ENCODE results near the gene ZNF354C. TPM values are rescaled to one million over a fixed set of nuclear protein-coding genes. Genes with fewer than 3 reads are reported as not detected.

The ZNF354C gene
- total RNA-seq, 1 donor from 2014 or later: 4.1 TPM

DNA sequence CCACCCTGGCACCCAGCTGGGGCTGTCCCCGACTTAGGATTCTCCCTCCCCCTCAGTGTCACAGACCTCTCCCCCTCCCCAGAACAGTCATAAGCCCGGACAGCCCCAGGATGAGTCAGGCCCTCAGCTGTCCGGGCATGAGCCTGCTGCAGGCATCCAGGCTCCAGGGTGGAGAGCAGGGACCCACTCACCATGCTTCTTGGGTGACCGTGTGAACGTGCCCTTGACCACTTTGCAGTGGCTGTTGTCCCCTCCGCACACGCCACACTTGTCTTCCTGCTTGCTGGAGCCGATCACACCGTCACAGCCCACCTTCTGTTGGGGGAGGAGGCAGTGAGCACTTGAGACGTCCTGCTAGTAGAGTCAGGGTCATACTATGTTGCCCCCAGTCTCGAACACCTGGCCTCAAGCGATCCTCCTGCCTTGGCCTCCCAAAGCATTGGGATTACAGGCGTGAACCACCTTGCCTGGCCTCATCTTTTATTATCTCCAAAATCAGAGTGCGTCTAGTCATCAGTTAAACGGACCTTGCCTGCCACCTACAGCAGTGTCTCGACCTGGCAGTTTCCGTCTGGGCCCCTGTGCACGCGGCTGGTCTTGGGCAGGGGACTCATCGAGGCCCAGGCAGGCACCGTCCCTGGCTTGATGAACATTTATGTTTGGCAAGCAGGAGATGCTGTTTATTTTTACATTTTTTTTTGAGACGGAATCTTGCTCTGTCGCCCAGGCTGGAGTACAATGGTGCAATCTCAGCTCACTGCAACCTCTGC lies 72.6 kb downstream of the ZNF354C start:
- Mint-ChIP-seq H3K4me3 (ENCODE audit: unreplicated experiment) (no peak overlapping the region), H3K4me1 (ENCODE audit: low read depth, unreplicated experiment) (peaks cover 3% of the 10 kb centered on the region), H3K36me3 (ENCODE audit: low read depth, unreplicated experiment) (peaks cover 17% of the 10 kb centered on the region), H3K27me3 (ENCODE audit: low read depth, unreplicated experiment) (no peaks in the 10 kb centered on the region), H3K27ac (ENCODE audit: unreplicated experiment) (no peak overlapping the region), H3K9me3 (ENCODE audit: unreplicated experiment) (peaks cover 4% of the 10 kb centered on the region)
- TF ChIP-seq EZH2 (IDR thresholded peaks at IDR 0.05; ENCODE audit: insufficient read depth, low read length): no peak
- TF ChIP-seq, protein P1, sequence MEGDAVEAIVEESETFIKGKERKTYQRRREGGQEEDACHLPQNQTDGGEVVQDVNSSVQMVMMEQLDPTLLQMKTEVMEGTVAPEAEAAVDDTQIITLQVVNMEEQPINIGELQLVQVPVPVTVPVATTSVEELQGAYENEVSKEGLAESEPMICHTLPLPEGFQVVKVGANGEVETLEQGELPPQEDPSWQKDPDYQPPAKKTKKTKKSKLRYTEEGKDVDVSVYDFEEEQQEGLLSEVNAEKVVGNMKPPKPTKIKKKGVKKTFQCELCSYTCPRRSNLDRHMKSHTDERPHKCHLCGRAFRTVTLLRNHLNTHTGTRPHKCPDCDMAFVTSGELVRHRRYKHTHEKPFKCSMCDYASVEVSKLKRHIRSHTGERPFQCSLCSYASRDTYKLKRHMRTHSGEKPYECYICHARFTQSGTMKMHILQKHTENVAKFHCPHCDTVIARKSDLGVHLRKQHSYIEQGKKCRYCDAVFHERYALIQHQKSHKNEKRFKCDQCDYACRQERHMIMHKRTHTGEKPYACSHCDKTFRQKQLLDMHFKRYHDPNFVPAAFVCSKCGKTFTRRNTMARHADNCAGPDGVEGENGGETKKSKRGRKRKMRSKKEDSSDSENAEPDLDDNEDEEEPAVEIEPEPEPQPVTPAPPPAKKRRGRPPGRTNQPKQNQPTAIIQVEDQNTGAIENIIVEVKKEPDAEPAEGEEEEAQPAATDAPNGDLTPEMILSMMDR (IDR thresholded peaks at IDR 0.05; ENCODE audit: insufficient read depth, low read depth, low read length): no peak
- H3K4me1 ChIP-seq (ENCODE audit: insufficient read depth, low read length): no peaks in the 10 kb centered on the region
- no peak overlapping the region for H3K4me2 ChIP-seq (ENCODE audit: low read length)
- H3K27ac ChIP-seq (ENCODE audit: low read depth, low read length): no peak overlapping the region
- no peaks in the 10 kb centered on the region for H4K20me1 ChIP-seq (ENCODE audit: insufficient read depth, low read length)
- DNase-seq (ENCODE audit: low read depth): no peak
- H2AFZ ChIP-seq (ENCODE audit: low read depth, low read length): no peak overlapping the region
- H3K9me3 ChIP-seq (ENCODE audit: insufficient read depth, low read depth, low read length): peaks cover 5% of the 10 kb centered on the region
- no peaks in the 10 kb centered on the region for H3K79me2 ChIP-seq (ENCODE audit: insufficient read depth, low read length)
- H3K9ac ChIP-seq (ENCODE audit: low read length): no peak overlapping the region
- no peaks in the 10 kb centered on the region for H3K27me3 ChIP-seq (ENCODE audit: insufficient read depth, low read length)
- no peak overlapping the region for H3K4me3 ChIP-seq (ENCODE audit: insufficient read depth, low read depth, low read length)
- FAIRE-seq: no peak
- no peaks in the 10 kb centered on the region for H3K36me3 ChIP-seq (ENCODE audit: insufficient read depth, low read length)

Other genes starting within 250 kb of the ZNF354C start
- 9.5 and 9.8 TPM in 2 replicates for gene ZNF354B, start 200.4 kb upstream of the ZNF354C start, total RNA-seq
- gene ZFP2, start 164.5 kb upstream of the ZNF354C start, total RNA-seq: 0.48 and 1.1 TPM in 2 replicates
- not detected in 2 replicates for gene ZNF454, start 119.2 kb upstream of the ZNF354C start, total RNA-seq
- gene GRM6, start 65.1 kb upstream of the ZNF354C start, total RNA-seq: not detected in 2 replicates
- gene ZNF879, start 36.6 kb upstream of the ZNF354C start, total RNA-seq: 1.6 and 1.9 TPM in 2 replicates